ENCODE data around the gene ADCY1.

The ADCY1 gene

DNA sequence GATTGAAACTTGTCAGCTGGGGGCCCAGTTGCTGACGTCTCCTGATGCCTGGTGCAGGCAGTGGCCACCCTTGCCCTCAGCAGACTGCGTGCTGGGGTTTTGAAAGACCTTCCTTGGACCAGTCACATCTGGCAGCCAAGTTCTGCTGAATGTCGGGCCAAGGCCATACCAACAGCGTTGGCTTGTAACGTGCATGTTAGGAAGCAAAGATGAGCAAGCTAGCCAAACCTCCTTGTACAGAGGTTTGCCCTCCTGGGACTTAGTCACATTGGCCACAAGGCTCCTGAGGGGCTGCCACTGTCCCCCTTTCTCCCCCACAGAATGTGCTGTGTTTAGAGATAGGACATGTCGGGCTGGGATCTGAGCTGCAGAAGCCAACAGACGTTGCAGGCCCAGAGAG is 49.0 kb downstream of the ADCY1 start:
- DNase-seq (no peak), ATAC-seq (no peak)
- Mint-ChIP-seq H3K9me3 (peaks cover 11 to 24% of the 10 kb centered on the region in 2 donors), H3K4me3 (no peak overlapping the region), H3K27ac (no peak overlapping the region), H3K4me1 (no peaks in the 10 kb centered on the region), H3K27me3 (no peaks in the 10 kb centered on the region)

DNA sequence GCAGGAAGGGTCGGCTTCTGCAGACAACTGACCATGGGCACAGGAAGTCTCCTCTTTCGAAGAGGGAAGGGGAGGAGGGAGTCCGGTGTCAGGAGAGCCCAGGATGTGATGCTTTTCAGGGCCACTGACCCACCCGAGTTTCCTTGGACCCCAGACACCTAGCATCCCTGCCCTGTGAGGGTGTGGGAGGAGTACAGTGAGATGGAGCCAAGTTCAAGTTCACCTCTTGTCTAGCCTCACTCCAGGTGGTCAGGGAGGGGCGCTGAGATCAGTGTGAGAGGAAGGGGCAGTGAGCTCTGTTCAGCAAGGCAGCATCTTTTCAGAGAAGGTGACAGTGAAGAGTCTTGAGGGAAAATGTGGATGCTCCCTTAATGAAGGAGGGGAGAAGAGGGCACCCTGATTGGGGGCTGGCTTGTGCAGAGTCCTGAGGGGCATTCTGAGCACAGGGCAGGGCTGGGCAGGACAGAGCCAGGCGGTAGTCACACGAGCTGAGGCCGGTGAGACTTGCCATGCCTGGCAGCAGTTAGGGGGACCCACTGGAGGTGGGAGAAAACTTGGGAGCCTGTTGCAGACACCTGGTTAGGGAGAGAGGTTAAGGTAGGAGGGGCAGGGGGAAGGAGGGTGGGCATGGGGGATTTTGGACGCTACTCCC is 49.7 kb downstream of the ADCY1 start:
- no peaks in the 10 kb centered on the region for H3K4me1 Mint-ChIP-seq
- peaks cover 9 to 21% of the 10 kb centered on the region in 2 donors for H3K9me3 Mint-ChIP-seq
- DNase-seq (no peak), ATAC-seq (no peak)
- H3K27me3 Mint-ChIP-seq: no peaks in the 10 kb centered on the region
- no peak overlapping the region for H3K4me3 Mint-ChIP-seq
- peak overlapping the region in 1 of 2 donors; percentile 85 for H3K27ac Mint-ChIP-seq

DNA sequence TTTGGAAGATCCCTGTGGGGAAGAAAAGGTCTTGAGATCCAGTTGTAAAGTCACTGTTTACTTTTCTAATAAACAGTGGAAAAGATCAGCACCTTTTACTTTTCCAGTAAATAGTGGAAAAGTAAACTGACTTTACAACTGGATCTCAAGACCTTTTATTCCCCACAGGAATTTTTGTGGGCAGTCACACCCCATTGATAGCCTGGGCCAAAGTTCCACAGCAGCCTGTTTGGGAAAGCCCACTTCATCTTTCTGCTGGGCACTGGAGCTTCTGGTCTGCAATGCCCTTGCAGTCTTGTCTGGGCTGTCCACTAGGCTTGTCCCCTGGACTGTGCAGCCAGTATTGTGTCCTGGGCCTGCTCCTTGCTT is 50.2 kb downstream of the ADCY1 start:
- no peak overlapping the region for H3K4me3 Mint-ChIP-seq
- H3K9me3 Mint-ChIP-seq: peaks cover 6 to 16% of the 10 kb centered on the region in 2 donors
- DNase-seq: no peak
- no peaks in the 10 kb centered on the region for H3K27me3 Mint-ChIP-seq
- ATAC-seq: no peak
- no peaks in the 10 kb centered on the region for H3K4me1 Mint-ChIP-seq
- no peak overlapping the region for H3K27ac Mint-ChIP-seq

DNA sequence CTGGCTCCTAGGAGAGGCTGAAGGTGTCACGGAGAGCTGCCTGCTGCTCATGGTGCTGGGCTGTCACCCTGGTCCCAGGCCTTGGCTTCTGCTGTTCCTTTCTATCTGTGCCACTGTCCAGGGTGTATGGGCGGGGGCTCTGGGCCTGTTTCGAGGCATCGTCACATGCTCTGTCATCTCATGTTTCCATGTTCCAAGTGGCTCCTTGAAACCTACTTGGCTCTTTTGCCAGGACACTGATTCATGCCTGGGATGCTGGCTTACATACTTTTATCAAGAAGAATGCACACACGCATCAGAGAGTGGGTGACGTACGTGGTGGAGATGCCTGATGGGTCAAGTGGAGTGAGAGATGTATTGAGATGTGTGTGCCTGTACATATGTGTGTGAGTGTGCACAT is 50.9 kb downstream of the ADCY1 start:
- no peaks in the 10 kb centered on the region for H3K4me1 Mint-ChIP-seq
- H3K9me3 Mint-ChIP-seq: peaks cover 4 to 10% of the 10 kb centered on the region in 2 donors
- H3K27me3 Mint-ChIP-seq: no peaks in the 10 kb centered on the region
- ATAC-seq (no peak), DNase-seq (no peak)
- peak overlapping the region in 1 of 2 donors; percentile 52 for H3K27ac Mint-ChIP-seq
- H3K4me3 Mint-ChIP-seq: no peak overlapping the region

DNA sequence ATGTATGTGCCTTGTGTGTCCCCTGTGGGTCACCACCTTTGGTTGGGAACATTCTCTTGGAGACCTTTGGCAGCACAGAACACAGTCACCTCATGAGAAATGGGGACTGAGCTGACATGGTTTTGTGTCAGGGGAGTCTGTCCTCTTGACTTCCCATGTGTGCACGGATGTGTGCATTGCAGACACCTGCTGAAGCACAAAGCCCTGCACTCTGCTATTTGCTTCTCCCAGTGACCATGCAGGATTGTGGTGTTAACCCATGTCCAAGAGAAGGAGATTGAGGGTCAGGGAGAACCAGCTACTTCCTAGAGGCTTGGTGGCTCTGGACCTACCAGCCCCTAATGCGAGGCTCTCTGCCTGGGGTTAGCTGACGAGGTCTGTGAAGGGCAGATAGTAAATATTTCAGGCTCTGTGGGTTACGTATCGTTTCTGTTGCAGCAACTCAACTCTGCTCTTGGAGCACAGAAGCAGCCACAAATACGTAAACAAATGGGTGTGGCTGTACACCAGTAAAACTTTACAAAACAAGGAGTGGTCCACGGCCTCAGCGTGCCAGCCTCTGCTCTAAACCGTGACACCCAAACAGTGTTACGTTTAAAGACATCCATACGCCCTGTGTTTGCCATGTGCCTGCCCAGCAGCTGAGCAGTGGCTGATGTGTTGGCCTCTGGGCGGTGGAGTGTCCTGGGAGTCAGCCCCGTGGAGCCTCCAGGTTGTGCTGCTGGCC is 51.7 kb downstream of the ADCY1 start:
- Mint-ChIP-seq H3K27ac (no peak overlapping the region), H3K4me1 (no peaks in the 10 kb centered on the region)
- no peak for DNase-seq

DNA sequence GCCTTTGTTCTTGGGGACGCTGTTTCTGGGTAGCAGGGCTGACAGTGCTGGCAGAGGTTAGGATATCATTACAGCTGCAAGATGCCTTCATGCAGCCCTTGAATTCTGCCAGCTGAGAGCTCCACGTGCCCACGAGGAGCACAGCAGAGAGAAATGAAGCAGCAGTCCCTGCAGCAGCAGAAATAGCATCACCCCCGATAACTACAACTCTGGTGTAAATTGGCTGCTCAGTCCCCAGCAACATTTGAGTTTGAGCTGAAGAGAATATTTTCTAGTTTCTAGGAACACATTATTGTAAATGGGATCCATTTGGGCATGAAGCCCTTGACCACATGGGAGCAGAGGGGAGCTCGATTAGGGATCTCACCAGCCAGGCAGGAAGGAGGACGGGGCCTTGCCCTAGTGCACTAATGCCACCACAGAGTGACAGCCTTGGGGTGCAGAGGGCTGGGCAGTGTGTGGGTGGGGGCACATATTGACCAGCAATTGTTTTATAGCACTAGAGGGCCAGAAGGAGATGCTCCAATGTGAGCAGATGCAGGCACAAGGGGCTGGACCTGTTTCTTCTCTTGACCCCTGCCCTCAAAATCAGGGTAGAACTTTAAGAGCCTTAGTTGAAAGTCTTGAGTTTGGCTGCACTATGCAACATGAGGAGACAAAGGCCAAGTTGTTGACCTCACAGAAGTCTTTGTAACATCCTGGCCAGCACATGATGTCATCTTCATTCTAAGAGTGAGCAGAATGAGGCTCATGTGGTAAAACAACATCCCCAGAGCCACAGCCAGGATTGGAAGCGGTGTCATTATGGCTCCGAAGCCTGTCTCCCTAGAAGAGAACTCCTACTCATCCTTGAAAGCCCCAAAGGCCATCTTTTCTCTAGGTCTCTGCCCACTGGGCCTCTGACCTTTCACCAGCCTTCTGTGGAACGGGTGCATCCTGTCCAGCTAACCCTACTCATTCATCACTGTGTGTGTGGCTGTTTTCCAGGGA is 52.6 kb downstream of the ADCY1 start:
- Mint-ChIP-seq H3K4me1 (no peaks in the 10 kb centered on the region), H3K27ac (no peak overlapping the region), H3K4me3 (no peak overlapping the region), H3K27me3 (no peaks in the 10 kb centered on the region), H3K9me3 (no peaks in the 10 kb centered on the region)
- no peak for ATAC-seq
- DNase-seq: no peak

More for the DNA sequence above, 51.7 kb downstream of the ADCY1 start:
- Mint-ChIP-seq H3K27me3 (no peaks in the 10 kb centered on the region), H3K4me3 (no peak overlapping the region), H3K9me3 (peaks cover 0 to 2% of the 10 kb centered on the region in 2 donors)
- no peak for ATAC-seq

DNA sequence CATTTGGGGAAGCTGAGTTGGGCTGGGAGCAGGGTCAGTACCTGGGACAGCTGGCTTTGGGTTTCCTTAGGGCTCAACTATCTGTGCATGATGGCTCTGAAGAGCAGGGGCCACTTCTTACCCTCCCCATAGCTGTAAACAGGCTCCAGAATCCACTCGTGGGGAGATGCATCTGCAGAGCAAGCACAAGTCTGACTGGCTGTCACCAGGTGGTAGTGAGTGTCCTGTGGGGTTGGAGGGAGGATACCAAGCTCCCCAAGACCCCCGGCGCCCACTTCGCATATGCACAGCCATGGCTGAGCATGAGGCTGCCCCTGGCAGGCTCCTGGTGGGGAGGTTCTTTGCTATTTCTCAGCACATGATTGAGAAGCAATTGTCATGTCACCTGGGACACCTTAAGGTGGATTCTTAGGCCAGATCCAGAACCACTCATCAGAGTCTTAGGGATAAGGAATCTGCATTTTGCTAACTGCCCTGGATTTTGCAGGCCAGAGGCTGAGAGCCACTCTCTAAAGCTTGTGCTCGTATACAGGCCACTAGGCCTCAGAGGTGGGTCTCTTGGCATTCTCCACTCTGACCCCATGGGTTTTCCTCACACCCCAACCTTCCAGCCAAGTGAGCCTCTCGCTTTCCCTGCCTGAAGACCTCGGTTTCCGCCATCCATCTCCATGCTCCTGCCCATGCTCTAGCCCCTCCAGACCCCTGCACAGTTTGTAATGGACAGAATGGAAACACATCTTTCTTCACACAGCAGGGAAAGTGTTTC is 53.7 kb downstream of the ADCY1 start:
- H3K4me1 Mint-ChIP-seq: no peaks in the 10 kb centered on the region
- no peaks in the 10 kb centered on the region for H3K9me3 Mint-ChIP-seq
- no peak overlapping the region for H3K4me3 Mint-ChIP-seq
- no peaks in the 10 kb centered on the region for H3K27me3 Mint-ChIP-seq
- ATAC-seq (no peak), DNase-seq (no peak)
- H3K27ac Mint-ChIP-seq: no peak overlapping the region

DNA sequence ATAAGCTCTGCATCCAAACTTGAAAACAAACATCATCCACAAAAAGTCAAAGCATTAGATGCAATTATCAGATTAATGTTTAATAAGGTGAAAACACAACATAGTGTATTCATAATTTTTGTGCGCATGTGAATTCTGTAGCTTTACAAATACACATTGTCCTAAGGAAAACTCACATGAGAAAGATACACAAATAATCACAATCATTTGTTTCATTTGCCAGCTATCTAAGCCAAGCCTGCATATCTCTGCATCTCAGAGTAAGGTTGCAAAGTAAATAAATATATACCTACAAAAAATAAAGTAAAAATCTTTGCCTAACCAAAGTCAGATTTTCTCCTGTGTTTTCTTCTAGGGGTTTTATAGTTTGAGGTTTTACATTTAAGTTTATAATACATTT is 57.4 kb downstream of the ADCY1 start:
- Mint-ChIP-seq H3K27me3 (no peaks in the 10 kb centered on the region), H3K27ac (no peak overlapping the region), H3K4me3 (no peak overlapping the region), H3K9me3 (no peaks in the 10 kb centered on the region), H3K4me1 (no peaks in the 10 kb centered on the region)
- ATAC-seq (no peak), DNase-seq (no peak)

DNA sequence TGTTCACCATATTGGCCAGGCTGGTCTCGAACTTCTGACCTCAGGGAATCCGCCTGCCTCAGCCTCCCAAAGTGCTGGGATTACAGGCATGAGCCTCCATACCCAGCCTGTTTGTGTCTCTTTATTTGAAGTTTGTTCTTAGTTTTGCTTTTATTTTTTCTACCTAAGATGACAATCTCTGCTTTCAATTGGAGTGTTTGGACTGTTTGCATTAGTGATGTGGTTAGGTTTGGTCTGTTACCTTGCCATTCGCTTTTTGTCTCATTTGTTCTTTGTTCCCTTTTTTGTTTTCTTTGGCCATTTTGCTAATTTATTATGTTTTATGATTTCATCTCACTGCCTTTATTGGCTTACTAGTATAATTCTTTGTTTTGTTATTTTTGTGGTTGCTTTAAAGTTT is 62.6 kb downstream of the ADCY1 start:
- DNase-seq (no peak), ATAC-seq (no peak)
- Mint-ChIP-seq H3K4me1 (no peaks in the 10 kb centered on the region), H3K27me3 (peaks cover 18% of the 10 kb centered on the region), H3K27ac (no peak overlapping the region), H3K9me3 (no peaks in the 10 kb centered on the region), H3K4me3 (no peak overlapping the region)

DNA sequence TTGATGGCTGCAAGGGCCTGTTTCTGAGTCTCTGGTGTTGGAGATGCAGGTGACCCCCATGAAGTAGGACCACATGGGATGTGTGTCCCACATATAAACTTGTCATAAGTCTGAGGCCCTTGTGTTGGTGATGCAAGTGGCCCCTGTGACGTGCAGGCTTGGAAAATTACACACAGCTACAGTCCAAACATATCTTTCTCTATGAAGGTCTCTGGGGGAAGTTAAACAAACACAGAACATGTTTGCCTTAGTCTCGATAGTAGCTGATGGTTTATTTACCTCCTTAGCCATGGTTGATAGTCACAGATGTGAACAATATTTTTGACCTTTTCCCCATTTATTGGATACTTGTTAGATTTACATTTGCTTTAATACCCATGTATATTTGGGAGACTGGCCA is 64.7 kb downstream of the ADCY1 start:
- Mint-ChIP-seq H3K4me1 (no peaks in the 10 kb centered on the region), H3K27ac (no peak overlapping the region), H3K27me3 (peaks cover 18% of the 10 kb centered on the region), H3K9me3 (no peaks in the 10 kb centered on the region), H3K4me3 (no peak overlapping the region)
- DNase-seq (no peak), ATAC-seq (no peak)

DNA sequence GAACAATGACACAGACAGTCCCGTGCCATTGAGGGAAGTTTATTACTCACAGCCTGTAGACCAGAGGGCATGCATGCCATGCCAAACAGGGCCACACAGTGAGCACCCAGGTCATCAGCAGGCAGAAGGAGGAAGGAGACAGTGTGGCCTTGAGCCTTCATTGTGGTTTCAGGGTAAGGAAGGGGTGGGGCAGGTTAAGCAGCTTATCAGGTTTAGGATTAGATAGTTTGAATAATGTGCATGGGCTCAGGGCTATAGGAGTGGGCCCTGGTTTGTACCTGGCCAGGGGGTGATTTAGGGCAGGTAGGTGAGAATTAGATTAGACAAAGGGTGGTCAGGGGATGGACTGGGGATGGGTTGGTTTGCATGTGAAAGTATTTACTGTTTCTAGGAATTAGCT is 67.9 kb downstream of the ADCY1 start:
- DNase-seq: no peak
- ATAC-seq: no peak
- Mint-ChIP-seq H3K4me3 (no peak overlapping the region), H3K9me3 (no peaks in the 10 kb centered on the region), H3K27me3 (peaks cover 18% of the 10 kb centered on the region), H3K27ac (no peak overlapping the region), H3K4me1 (no peaks in the 10 kb centered on the region)

DNA sequence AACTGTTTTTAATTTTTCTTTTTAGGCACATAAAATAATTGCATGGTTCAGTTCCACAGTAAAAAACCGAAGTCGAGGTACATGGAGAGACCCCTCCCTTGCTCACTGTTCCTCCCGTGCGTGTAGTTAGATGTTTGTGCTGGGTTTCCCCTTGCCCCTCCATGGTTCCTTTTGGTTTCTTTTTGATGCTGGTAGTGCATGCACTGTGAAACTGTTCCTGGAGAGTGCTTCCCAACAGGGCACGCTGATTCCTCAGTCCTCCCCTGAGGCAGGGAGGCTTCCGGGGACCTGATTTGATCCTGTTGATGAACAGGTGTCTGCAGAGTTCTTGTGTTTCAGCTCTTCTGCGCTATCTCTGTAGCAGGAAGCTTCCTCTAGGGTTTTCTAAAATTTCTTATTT is 69.5 kb downstream of the ADCY1 start:
- Mint-ChIP-seq H3K4me3 (no peak overlapping the region), H3K27ac (no peak overlapping the region), H3K27me3 (peaks cover 8% of the 10 kb centered on the region), H3K4me1 (no peaks in the 10 kb centered on the region), H3K9me3 (no peaks in the 10 kb centered on the region)
- no peak for ATAC-seq
- no peak for DNase-seq

DNA sequence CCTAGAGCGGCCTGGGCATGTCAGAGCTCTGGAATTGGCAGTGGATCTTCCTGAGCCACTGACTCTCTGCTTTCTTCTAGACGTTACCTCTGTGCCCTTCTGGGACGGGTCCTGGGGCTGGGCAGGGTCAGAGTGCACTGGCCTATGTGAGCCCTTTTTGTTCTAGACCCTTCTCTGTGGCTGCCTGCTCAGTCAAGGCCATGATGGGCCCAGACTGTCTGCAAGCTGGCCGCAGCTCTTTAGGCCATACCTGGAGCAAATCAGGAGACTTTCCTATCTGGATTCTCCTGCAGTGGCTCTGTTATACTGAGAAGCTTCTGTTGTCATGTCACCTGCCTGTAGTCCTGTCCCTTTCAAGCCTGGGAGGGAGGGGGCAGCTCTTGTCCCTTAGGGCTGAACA is 70.1 kb downstream of the ADCY1 start:
- Mint-ChIP-seq H3K27me3 (peaks cover 8% of the 10 kb centered on the region), H3K27ac (peak overlapping the region in 1 of 2 donors; percentile 61), H3K4me1 (no peaks in the 10 kb centered on the region), H3K4me3 (no peak overlapping the region), H3K9me3 (no peaks in the 10 kb centered on the region)
- no peak for ATAC-seq
- DNase-seq: no peak

DNA sequence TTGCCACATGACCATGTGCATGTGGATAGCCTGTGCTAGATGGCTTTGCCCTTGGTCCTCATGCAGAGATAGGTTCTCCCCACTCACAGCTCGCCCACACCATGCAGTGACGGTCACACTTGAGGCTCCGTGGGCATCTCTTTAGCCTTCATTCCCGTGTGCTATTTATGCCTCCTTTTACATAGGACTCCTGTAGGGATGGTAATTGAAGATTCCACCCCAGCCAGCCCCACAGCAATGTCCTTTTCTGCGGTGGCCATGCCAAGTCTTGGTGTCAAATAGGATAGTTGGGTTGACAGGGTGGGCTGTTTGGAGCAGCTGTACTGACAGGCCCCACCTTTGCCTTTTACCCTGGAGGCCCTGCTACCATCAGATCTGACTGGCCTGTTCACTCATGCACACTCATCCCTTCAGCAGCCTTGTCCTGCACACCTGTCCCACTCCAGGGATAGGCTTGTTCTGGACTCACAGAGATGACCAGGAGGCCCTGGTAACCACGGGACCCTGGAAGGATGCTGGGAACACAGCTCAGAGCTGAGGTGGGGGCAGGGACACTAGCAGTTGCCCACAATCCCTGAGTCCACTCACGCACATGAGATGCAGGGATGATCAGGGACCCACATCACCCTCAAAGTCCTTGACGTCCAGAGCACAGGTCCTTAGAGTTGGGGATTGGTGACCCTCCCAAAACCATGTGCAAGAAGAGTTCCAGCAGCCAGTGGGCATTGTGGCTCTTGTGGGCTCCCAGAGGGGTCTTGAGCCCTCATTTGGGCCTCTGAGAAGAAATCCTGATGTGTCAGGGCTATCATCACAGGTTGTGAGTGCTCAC is 71.2 kb downstream of the ADCY1 start:
- no peaks in the 10 kb centered on the region for H3K4me1 Mint-ChIP-seq
- H3K27ac Mint-ChIP-seq: no peak overlapping the region
- peaks cover 8% of the 10 kb centered on the region for H3K27me3 Mint-ChIP-seq
- no peaks in the 10 kb centered on the region for H3K9me3 Mint-ChIP-seq
- H3K4me3 Mint-ChIP-seq: no peak overlapping the region
- ATAC-seq (no peak), DNase-seq (no peak)
